Measurements from ENCODE around the gene HCAR3. TPM values are rescaled to one million over a fixed set of nuclear protein-coding genes. Genes with fewer than 3 reads are reported as not detected.
"Not testable (repeated sequence)": the region's sequence is repeated elsewhere in the genome, so short reads cannot be mapped to it uniquely, and the experiment has no call there.

Gene HCAR3
- total RNA-seq, result 0.62 and 0.66 TPM in 2 replicates

DNA sequence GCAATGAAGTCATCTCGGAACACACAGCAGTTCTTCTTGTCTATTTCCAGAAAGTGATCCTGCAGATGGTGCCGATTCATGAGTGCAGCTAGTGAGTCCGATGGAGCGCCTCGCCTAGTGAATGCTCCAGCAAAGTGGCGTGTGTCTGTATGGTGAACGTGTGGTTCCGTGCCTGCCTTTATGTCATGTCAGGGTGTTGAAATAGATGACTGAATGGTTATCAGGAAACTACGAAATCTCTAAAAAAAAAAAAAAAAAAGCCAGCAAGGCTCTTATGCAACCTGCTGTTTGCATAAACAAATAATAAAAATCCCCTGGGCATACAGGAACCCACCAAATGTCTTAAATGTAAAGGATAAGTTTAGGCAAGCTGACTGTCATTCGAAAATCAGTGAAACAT lies at the start of gene HCAR3:
Gene HCAR3, minus strand, starts transcription at position 154 of the 400 bp plus-strand sequence. Its CDS starts 74 bp downstream, at position 80.
- H3K27ac Mint-ChIP-seq; H3K27me3 Mint-ChIP-seq (ENCODE audit: insufficient read depth); H3K4me3 Mint-ChIP-seq; H3K9me3 Mint-ChIP-seq; intact Hi-C loops (cut with micrococcal nuclease); DNase-seq (ENCODE audit: low spot score); H3K36me3 Mint-ChIP-seq (ENCODE audit: low read depth): not testable (repeated sequence)
- H3K4me1 Mint-ChIP-seq (ENCODE audit: low read depth), result peaks cover 15% of the 10 kb centered on the region

DNA sequence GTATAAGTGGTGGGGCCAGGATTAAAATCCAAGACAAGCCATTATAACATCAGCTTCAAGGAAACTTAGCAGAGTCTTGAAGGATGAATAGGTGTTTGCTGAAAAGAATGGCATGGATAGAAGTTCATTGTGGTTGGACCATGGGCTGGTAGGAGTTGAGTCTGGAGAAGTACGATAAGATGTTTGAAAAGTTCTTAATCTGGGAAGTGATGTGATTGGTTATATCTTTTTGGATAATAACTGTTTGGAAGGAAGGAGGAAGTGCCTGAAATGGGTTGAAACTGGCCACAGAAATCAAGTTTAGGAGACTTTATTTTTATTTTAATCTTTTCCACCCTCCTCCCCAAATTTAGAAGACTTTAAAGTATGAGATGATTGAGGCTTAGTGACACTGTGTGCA lies 41.0 kb upstream of the HCAR3 start:
- no peak for DNase-seq (ENCODE audit: low spot score)
- intact Hi-C loops (cut with micrococcal nuclease), result no loop called here
- peaks cover 55% of the 10 kb centered on the region for H3K36me3 Mint-ChIP-seq (ENCODE audit: low read depth)
- no peaks in the 10 kb centered on the region for H3K9me3 Mint-ChIP-seq
- H3K27me3 Mint-ChIP-seq (ENCODE audit: insufficient read depth), result no peaks in the 10 kb centered on the region
- H3K4me3 Mint-ChIP-seq, result no peak overlapping the region
- H3K4me1 Mint-ChIP-seq (ENCODE audit: low read depth), result peaks cover 47% of the 10 kb centered on the region
- H3K27ac Mint-ChIP-seq, result no peak overlapping the region

DNA sequence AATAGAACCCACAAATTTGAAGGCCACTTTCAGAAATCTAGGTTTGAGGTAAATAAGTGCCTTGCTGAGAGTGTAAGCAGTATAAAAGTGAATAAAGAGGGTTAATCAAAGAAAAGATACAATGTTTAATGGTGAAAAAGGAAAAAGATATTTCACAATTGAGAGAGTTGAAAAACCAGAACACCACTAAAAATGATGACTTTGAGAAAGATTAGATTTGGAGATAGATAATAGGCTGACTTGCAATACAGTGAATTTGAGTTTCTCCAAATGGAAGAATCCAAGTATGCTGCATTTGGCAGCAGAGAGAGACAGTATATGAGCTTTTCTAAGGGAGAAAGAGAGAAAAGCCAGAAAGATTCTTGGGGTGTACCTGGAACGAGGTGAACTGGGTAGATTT lies 38.2 kb upstream of the HCAR3 start:
- no peaks in the 10 kb centered on the region for H3K27me3 Mint-ChIP-seq (ENCODE audit: insufficient read depth)
- DNase-seq (ENCODE audit: low spot score), result no peak
- peaks cover 55% of the 10 kb centered on the region for H3K4me1 Mint-ChIP-seq (ENCODE audit: low read depth)
- intact Hi-C loops (cut with micrococcal nuclease), result loop anchor here (5.0 kb wide), 1 partner anchor 613 kb away; no protein-coding TSS in a partner anchor
- peak overlapping the region; percentile 91 for H3K4me3 Mint-ChIP-seq
- no peaks in the 10 kb centered on the region for H3K9me3 Mint-ChIP-seq
- H3K27ac Mint-ChIP-seq, result peak overlapping the region; percentile 10
- H3K36me3 Mint-ChIP-seq (ENCODE audit: low read depth), result peaks cover 43% of the 10 kb centered on the region

DNA sequence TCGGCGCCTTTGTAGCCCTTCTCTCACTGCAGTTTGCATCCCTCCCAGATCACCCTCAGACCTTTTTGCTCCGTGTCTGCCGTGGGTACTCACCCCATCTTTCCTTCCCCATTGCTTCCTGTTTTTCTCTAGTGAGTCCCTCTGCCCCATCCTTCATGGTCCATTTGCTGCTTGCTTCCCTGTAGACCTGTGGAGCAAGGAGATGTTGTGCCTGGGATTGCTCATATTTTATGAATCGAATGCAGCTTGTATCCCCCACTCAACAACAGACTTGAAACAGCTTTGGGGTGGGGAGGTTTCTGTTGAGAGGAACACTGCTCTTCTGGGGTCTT lies 36.7 kb upstream of the HCAR3 start:
- Mint-ChIP-seq H3K9me3 (no peaks in the 10 kb centered on the region), H3K27me3 (ENCODE audit: insufficient read depth) (no peaks in the 10 kb centered on the region), H3K4me3 (peak overlapping the region; percentile 91), H3K27ac (peak overlapping the region; percentile 92), H3K36me3 (ENCODE audit: low read depth) (peaks cover 35% of the 10 kb centered on the region), H3K4me1 (ENCODE audit: low read depth) (peaks cover 55% of the 10 kb centered on the region)
- intact Hi-C loops (cut with micrococcal nuclease), result loop anchor here (2.0 to 5.0 kb wide), 2 partner anchors 22 to 614 kb away; partner anchors contain the start of gene CCDC62
- no peak for DNase-seq (ENCODE audit: low spot score)

DNA sequence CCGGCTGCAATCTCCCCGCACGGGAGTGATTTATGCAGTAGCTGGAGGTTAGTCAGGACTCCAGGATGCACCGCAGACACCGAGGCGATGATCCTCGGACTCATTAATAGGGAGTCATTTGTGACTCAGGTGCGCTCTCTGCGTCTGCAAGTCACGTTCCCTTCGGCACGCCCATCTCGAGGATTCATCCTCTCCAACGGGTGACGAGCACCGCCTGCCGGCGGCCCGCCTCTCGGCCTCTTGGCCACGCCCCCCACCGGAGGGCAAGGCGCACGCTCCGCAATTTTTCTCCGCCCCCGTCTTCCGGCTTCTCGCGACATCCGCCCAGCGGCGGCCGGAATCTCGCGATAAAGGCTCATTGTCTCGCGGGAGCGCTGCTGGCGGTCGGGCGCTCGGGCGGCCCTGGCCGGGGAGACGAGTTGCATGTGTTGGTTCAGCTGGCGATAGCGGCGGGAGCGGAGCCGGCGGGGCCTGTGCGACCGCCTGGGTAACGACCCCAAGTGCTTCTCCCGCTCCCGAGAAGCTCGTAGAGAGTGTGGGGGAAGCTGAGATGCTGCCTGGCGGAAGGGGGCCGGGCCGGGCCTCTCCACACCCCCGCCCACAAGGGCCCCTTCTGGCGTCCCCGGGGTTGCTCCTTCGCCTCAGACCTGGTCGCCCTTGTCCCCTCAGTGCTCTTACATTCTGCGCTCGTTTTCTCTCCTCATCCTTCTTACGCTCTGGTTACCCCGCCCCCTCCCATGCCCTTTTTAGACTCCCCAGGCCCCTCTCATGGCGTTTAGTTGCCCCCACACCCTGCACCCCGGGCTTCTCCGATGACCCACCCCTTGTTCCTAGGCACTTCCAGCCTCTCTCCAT lies 36.1 kb upstream of the HCAR3 start, which contains the start of gene DENR:
Gene DENR, plus strand, starts transcription at position 361 of the 855 bp plus-strand sequence. CDS start 878 bp downstream, outside the sequence.
- peaks cover 54% of the 10 kb centered on the region for H3K4me1 Mint-ChIP-seq (ENCODE audit: low read depth)
- peak; percentile 100 for DNase-seq (ENCODE audit: low spot score)
- H3K4me3 Mint-ChIP-seq, result peak within 1 kb of the TSS; percentile 91
- intact Hi-C loops (cut with micrococcal nuclease), result loop anchor here (1.0 to 5.0 kb wide), 9 partner anchors 19 to 615 kb away; partner anchors contain the start of genes CCDC62 and KNTC1
- H3K9me3 Mint-ChIP-seq, result no peaks in the 10 kb centered on the region
- no peaks in the 10 kb centered on the region for H3K27me3 Mint-ChIP-seq (ENCODE audit: insufficient read depth)
- H3K27ac Mint-ChIP-seq, result peak within 1 kb of the TSS; percentile 92
- H3K36me3 Mint-ChIP-seq (ENCODE audit: low read depth), result peaks cover 33% of the 10 kb centered on the region

DNA sequence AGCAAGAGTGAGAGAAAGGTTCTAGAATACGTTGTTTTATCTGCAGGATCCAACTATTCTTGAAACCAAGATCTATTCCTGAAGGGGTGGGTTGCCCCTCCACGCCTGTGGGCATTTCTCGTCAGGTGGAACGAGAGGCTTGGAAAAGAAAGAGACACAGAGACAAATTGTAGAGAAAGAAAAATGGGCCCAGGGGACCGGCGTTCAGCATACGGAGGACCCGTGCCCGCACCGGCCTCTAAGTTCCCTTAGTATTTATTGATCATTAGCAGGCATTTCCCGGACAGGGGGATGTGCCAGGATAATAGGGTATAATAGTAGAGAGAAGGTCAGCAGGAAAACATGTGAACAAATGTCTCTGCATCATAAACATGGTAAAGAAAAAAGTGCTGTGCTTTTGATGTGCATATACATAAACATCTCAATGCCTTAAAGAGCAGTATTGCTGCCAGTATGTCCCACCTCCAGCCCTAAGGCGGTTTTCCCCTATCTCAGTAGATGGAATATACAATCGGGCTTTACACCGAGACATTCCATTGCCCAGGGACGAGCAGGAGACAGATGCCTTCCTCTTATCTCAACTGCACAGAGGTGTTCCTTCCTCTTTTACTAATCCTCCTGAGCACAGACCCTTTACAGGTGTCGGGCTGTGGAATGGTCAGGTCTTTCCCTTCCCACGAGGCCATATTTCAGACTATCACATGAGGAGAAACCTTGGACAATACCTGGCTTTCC lies 34.3 kb upstream of the HCAR3 start:
- peaks cover 42% of the 10 kb centered on the region for H3K4me1 Mint-ChIP-seq (ENCODE audit: low read depth)

DNA sequence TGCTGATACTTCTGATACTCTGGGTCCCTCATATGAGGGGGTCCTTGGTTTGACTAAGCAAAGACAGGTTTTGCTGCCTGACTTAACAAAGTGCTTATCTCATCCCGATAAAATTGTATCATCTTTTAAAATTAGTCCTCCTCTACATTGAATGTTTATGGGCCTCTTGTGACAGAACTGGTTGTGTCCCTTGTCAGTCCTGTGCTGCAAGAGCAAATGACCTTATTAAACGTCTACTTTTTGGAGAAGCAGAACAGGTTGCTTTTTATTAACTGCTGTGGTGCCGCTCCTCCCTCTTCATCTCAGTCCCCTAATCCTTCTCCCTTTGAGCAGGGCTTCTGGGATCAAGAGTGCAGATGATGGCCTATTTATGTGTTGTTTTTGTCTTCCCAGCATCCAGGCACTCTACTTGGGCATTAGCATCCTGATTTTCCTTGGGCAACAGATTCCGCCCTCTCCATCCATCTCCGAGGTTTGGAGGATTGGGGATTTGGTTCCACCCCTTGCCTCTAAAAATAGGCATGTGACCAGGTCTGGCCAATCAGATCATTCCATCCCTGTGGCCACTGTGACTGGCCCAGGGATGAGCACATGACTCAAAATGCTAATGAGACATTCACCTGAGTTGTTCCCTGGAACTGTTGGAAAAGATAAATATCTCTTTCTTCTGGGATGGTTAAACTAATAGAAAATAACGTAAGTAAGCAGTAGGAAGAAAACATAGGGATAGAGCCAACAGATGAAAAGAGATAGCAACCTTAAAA lies 33.1 kb upstream of the HCAR3 start:
- H3K27me3 Mint-ChIP-seq (ENCODE audit: insufficient read depth), result no peaks in the 10 kb centered on the region
- no peaks in the 10 kb centered on the region for H3K9me3 Mint-ChIP-seq
- peaks cover 10% of the 10 kb centered on the region for H3K36me3 Mint-ChIP-seq (ENCODE audit: low read depth)
- H3K4me3 Mint-ChIP-seq, result no peak overlapping the region
- peaks cover 34% of the 10 kb centered on the region for H3K4me1 Mint-ChIP-seq (ENCODE audit: low read depth)
- no peak overlapping the region for H3K27ac Mint-ChIP-seq
- intact Hi-C loops (cut with micrococcal nuclease), result loop anchor here (5.0 kb wide), 1 partner anchor 618 kb away; no protein-coding TSS in a partner anchor
- no peak for DNase-seq (ENCODE audit: low spot score)

More for the DNA sequence above, 34.3 kb upstream of the HCAR3 start:
- Mint-ChIP-seq H3K36me3 (ENCODE audit: low read depth) (peaks cover 17% of the 10 kb centered on the region), H3K4me3 (peak overlapping the region; percentile 91), H3K27ac (peak overlapping the region; percentile 43)
- H3K9me3 Mint-ChIP-seq; H3K27me3 Mint-ChIP-seq (ENCODE audit: insufficient read depth); DNase-seq (ENCODE audit: low spot score): not testable (repeated sequence)
- intact Hi-C loops (cut with micrococcal nuclease), result loop anchor here (5.0 kb wide), 1 partner anchor 616 kb away; no protein-coding TSS in a partner anchor

DNA sequence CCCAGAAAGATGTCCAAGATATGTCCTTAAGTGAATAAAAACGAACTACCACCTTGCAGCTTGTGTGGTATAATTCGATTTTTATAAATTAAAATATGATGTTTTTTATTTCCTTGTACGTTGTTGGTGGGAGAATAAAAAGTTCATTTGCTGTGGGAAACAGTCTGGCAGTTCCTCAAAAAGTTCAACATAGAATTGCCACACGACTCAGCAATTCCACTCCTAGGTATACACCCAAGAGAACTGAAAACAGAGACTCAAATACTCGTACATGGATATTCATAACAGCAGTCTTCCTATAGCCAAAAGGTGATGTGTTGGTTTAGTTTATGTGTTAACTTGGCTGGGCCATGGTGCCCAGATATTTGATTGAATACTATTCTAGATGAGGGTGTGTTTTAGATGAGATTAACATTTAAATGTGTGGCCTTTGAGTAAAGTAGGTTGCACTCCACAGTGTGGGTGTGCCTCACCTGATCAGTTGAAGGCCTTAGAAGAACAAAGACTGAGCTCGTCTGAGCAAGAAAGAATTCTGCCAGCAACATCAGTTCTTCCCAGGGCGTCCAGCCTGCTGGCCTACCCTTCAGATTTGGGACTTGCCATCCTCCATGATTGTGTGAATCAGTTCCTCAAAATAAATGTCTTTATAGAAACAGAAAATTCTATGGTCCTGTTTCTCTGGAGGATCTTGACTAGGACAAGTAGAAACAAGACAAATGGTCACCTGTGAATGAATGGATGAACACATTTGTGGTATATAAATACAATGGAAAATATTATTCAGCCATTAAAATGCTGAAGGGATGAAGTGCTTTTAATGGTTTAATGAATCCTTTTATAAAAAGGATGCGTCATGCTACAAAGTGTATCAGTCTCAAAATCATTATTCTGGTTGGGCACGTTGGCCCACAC lies 30.9 kb upstream of the HCAR3 start:
- intact Hi-C loops (cut with micrococcal nuclease), result no loop called here
- H3K27ac Mint-ChIP-seq, result no peak overlapping the region
- no peak overlapping the region for H3K4me3 Mint-ChIP-seq
- no peaks in the 10 kb centered on the region for H3K27me3 Mint-ChIP-seq (ENCODE audit: insufficient read depth)
- no peak for DNase-seq (ENCODE audit: low spot score)
- peaks cover 26% of the 10 kb centered on the region for H3K4me1 Mint-ChIP-seq (ENCODE audit: low read depth)
- H3K36me3 Mint-ChIP-seq (ENCODE audit: low read depth), result no peaks in the 10 kb centered on the region
- H3K9me3 Mint-ChIP-seq, result no peaks in the 10 kb centered on the region

DNA sequence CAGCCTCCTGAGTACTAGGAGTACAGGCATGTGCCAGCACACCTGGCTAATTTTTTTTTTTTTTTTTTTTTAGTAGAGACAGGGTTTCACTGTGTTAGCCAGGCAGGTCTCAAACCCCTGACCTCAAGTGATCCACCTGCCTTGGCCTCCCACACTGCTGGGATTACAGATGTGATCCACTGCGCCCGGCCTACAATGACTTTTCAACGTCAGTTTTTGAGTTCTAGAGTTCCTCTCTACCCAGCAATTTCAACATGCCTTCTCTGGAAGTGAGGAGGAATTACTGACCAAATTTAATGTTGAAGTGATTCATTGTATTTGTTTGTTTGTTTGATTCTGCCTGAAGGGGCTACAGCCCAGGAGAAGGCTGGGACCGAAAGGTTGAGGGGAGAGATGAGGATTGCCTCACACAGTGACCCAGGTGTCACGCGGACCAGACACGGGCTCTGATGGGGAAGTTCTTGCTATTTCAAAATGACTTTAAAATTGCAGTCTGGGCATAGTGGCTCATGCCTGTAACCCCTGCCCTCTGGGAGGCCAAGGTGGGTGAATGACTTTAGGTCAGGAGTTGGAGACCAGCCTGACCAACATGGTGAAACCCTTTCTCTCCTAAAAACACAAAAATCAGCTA lies 27.4 kb upstream of the HCAR3 start:
- no peak for DNase-seq (ENCODE audit: low spot score)
- Mint-ChIP-seq H3K27me3 (ENCODE audit: insufficient read depth) (no peaks in the 10 kb centered on the region), H3K9me3 (no peaks in the 10 kb centered on the region), H3K36me3 (ENCODE audit: low read depth) (no peaks in the 10 kb centered on the region), H3K4me3 (no peak overlapping the region), H3K4me1 (ENCODE audit: low read depth) (peaks cover 14% of the 10 kb centered on the region), H3K27ac (no peak overlapping the region)
- intact Hi-C loops (cut with micrococcal nuclease), result no loop called here

DNA sequence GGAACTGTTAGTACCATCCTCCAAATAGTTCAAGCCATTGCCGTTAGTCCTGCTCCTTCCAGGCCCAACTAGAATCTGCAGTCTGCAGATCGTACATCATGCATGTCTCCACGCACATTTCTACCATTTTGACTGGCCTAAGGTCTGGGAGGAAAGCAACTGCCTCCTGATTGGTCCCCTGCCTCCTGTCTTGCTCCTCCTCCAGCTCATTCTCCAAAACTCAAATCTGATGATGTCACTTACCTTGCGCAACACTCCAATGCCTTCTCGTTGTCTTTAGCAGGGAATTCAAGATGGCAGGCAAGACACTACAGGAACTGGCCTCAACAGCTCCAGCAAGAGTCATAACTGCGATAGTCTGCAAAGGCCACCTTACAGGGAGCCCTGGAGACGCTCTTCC lies 23.7 kb upstream of the HCAR3 start:
- Mint-ChIP-seq H3K4me3 (no peak overlapping the region), H3K9me3 (peaks cover 4% of the 10 kb centered on the region), H3K27ac (no peak overlapping the region), H3K27me3 (ENCODE audit: insufficient read depth) (no peaks in the 10 kb centered on the region), H3K36me3 (ENCODE audit: low read depth) (no peaks in the 10 kb centered on the region), H3K4me1 (ENCODE audit: low read depth) (peaks cover 13% of the 10 kb centered on the region)
- DNase-seq (ENCODE audit: low spot score), result no peak
- intact Hi-C loops (cut with micrococcal nuclease), result no loop called here

DNA sequence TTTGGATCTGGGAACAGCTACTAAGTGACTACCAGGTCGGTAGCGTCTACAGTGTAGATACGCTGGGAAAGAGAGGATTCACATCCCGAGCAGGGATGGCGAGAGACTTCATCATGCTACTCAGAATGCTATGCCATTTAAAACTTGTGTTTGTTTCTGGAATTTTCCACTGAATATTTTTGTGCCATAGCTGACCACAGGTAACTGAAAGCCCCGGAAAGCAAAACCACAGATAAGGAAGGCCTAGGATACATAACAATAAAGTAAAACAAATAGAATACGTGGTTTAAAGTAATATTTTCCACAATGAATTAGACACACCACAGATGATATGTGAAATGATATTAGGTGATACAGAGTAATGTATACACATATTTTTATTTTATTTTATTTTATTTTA lies 22.0 kb upstream of the HCAR3 start:
- Mint-ChIP-seq H3K27ac (no peak overlapping the region), H3K4me3 (no peak overlapping the region), H3K27me3 (ENCODE audit: insufficient read depth) (no peaks in the 10 kb centered on the region), H3K9me3 (peaks cover 4% of the 10 kb centered on the region), H3K4me1 (ENCODE audit: low read depth) (peaks cover 21% of the 10 kb centered on the region), H3K36me3 (ENCODE audit: low read depth) (no peaks in the 10 kb centered on the region)
- intact Hi-C loops (cut with micrococcal nuclease), result loop anchor here (10.0 kb wide), 1 partner anchor 664 kb away; the partner anchor contains the start of gene MLXIP
- DNase-seq (ENCODE audit: low spot score), result no peak
